CD4-positive, alpha-beta memory T cell (primary cell): ENCODE results near the gene NOL4L. TPM values are rescaled to one million over a fixed set of nuclear protein-coding genes. Genes with fewer than 3 reads are reported as not detected.

Experiments
- CTCF ChIA-PET: fragments of 350-600 bp; sonication (Branson Sonifier 250); formaldehyde crosslinking; loops from one replicate; lab custom pipeline; 2021; ENCODE audit warnings: inconsistent platforms; ENCODE audit not compliant: partially characterized antibody; lab: Charles Lee
- POLR2A ChIA-PET: fragments of 350-600 bp; sonication (Branson Sonifier 250); formaldehyde crosslinking; loops from one replicate; lab custom pipeline; 2021; ENCODE audit not compliant: partially characterized antibody; lab: Charles Lee
- DNase-seq, 5 donors: peaks; one replicate each; pipeline versions ENCODE4 v3.0.0 to v3.0.0-alpha.2; 2020 to 2022; ENCODE audit warnings: mixed read lengths in 1 of 5
- H3K27ac ChIP-seq: one replicate; pipeline ENCODE4 v1.7.0; 2013; ENCODE audit warnings: low read depth, low read length
- H3K27me3 ChIP-seq: 2 replicates; pipeline ENCODE4 v1.7.0; 2013; ENCODE audit warnings: mild to moderate bottlenecking, low read length, moderate library complexity; ENCODE audit not compliant: insufficient read depth
- H3K36me3 ChIP-seq: 2 replicates; pipeline ENCODE4 v1.7.0; 2013; ENCODE audit warnings: mild to moderate bottlenecking, low read length, moderate library complexity; ENCODE audit not compliant: insufficient read depth
- H3K4me1 ChIP-seq: 2 replicates; pipeline ENCODE4 v1.7.0; 2013; ENCODE audit warnings: mild to moderate bottlenecking, low read length, moderate library complexity; ENCODE audit not compliant: insufficient read depth
- H3K4me3 ChIP-seq, 2 donors: one replicate each; pipeline ENCODE4 v1.7.0; 2013; ENCODE audit warnings: low read length in 2 of 2, mild to moderate bottlenecking in 1 of 2
- H3K9me3 ChIP-seq, 2 donors: one replicate each; pipeline ENCODE4 v1.7.0; 2013; ENCODE audit warnings: low read length in 2 of 2, control low read depth in 1 of 2; ENCODE audit not compliant: control insufficient read depth in 1 of 2
- H3K27ac Mint-ChIP-seq, 7 donors: one replicate each; pipeline ENCODE4 v1.8.0; 2020 to 2021; ENCODE audit warnings: mixed read lengths in 7 of 7, mild to moderate bottlenecking in 6 of 7, inconsistent platforms in 3 of 7, moderate library complexity in 3 of 7
- H3K27me3 Mint-ChIP-seq, 2 donors: one replicate each; pipeline ENCODE4 v1.8.0; 2020 to 2021; ENCODE audit warnings: mixed read lengths in 2 of 2
- H3K36me3 Mint-ChIP-seq, 2 donors: one replicate each; pipeline ENCODE4 v1.8.0; 2020 to 2021; ENCODE audit warnings: mixed read lengths in 2 of 2, inconsistent platforms in 1 of 2, mild to moderate bottlenecking in 1 of 2
- H3K4me1 Mint-ChIP-seq, 4 donors: one replicate each; pipeline ENCODE4 v1.8.0; 2020 to 2021; ENCODE audit warnings: mixed read lengths in 4 of 4, mild to moderate bottlenecking in 1 of 4
- H3K4me3 Mint-ChIP-seq, 8 donors: one replicate each; pipeline ENCODE4 v1.8.0; 2020 to 2021; ENCODE audit warnings: mixed read lengths in 8 of 8, mild to moderate bottlenecking in 7 of 8, moderate library complexity in 6 of 8, inconsistent platforms in 3 of 8
- H3K9me3 Mint-ChIP-seq, 8 donors: one replicate each; pipeline ENCODE4 v1.8.0; 2020 to 2021; ENCODE audit warnings: mixed read lengths in 8 of 8, mild to moderate bottlenecking in 5 of 8, inconsistent platforms in 3 of 8, moderate library complexity in 1 of 8
- intact Hi-C: fragments of 100-400 bp; cut with micrococcal nuclease; formaldehyde crosslinking; loops from one replicate; pipeline ENCODE4 v1.15.1; 2023
- polyA plus RNA-seq, 2 donors: library from polyadenylated mRNA; unstranded; fragments of 300-500 nt; fragmentation: Illumina TruSeq; gene quantifications; one replicate each; pipeline ENCODE4 v1.2.3, GENCODE V29; 2021
- total RNA-seq, 2 experiments: library from RNA; stranded (reverse); gene quantifications; one replicate each; pipeline ENCODE4 v1.2.3, GENCODE V29; 2021

Gene NOL4L
- total and polyA plus RNA-seq, 4 experiments from 2014 or later: 7.0 to 74.2 (median 47.5) TPM

DNA sequence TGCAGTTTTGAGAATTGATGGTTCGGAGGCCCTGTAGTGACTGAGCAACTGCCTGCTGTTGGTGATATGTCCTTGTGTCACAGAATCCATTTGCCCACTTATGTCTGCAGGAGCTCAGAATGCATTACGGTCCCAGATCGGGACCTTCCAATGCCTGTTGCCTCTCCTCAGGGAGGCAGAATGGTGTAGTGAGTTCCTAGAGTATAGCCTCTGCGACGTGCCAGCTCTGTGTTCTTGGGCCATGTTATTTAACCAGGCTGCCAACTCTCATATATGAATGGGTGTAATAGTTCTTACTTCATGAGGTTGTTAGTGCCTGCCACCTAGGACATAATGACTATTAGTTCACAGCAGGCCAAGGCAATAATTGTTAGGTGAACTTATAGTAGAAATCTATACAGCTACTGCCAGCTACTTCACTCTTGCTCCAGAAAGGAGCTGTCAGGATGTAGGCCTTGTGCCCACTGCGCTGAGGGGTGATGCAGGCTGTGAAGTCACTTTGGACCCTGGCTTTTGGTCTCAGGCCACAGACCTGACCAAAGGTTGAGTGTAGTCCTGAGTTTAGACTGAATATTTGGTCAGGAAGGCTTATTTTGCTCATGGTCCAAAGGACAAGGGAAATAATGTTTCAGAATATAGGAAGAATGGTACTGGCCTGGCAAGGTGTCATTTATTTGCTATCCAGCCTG is 144.9 kb downstream of the NOL4L start:
- ChIA-PET CTCF (interaction anchor here (0.9 kb wide), 1 partner anchor 28 kb away, joined by 3 read pairs; no protein-coding TSS in a partner anchor), POLR2A (interaction anchor here (1.4 kb wide), 1 partner anchor 9 kb away, joined by 5 read pairs; no protein-coding TSS in a partner anchor)
- peaks cover 45% of the 10 kb centered on the region for H3K36me3 ChIP-seq
- no peaks in the 10 kb centered on the region for H3K9me3 ChIP-seq
- H3K27me3 ChIP-seq: no peaks in the 10 kb centered on the region
- H3K4me1 ChIP-seq: no peaks in the 10 kb centered on the region
- no peak for DNase-seq
- Mint-ChIP-seq H3K36me3 (peaks cover 25 to 72% of the 10 kb centered on the region in 2 donors), H3K27ac (peak overlapping the region; percentile 2 to 88 (median 48)), H3K4me1 (peaks cover 3 to 20% (median 6%) of the 10 kb centered on the region in 4 donors), H3K9me3 (peaks cover 0 to 2% (median 0%) of the 10 kb centered on the region in 8 donors), H3K27me3 (no peaks in the 10 kb centered on the region), H3K4me3 (no peak overlapping the region)
- H3K27ac ChIP-seq: no peak overlapping the region
- intact Hi-C loops: loop anchor here (5.0 kb wide), 1 partner anchor 47 kb away; no protein-coding TSS in a partner anchor
- H3K4me3 ChIP-seq: no peak overlapping the region

DNA sequence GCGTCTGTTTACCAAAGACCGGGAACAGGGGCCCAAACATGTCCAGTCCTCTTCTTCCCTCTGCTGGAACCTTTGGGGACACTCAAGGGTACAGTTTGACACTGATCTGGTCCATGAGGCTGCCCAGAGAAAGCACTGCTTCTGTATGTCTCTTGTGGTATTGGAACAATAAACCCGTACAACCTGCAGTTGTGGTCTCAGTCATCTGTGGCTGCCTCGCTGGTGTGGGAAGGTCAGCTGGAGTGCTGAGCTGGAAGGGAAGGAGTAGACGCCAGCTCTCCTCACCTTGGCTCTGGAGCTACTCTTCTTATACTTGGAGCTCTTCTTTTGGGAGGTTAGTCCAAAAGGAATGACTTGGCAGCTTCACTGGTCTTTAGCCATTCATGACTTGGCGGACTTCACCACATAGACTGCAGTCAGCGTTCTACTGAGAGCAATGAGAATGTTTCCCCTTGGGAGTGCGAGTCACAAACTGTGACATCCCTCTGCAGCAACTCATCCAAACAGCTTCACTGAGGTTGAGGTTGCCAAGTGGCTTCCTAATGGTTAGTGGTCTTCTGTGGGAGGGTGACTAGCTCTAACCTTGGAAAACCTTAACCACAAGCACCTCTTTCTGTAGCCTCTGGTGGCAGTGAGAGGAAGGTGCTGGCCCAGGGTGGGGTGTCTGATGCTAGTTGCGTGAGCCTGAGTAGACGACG is 145.9 kb downstream of the NOL4L start:
- ChIA-PET POLR2A (interaction anchor here (1.4 kb wide), 1 partner anchor 10 kb away, joined by 5 read pairs; no protein-coding TSS in a partner anchor), CTCF (interaction anchor here (0.9 kb wide), 1 partner anchor 29 kb away, joined by 3 read pairs; no protein-coding TSS in a partner anchor)
- H3K36me3 ChIP-seq: peaks cover 45% of the 10 kb centered on the region
- Mint-ChIP-seq H3K4me1 (peaks cover 0 to 20% (median 5%) of the 10 kb centered on the region in 4 donors), H3K36me3 (peaks cover 30 to 70% of the 10 kb centered on the region in 2 donors), H3K9me3 (peaks cover 0 to 2% (median 0%) of the 10 kb centered on the region in 8 donors), H3K27me3 (no peaks in the 10 kb centered on the region), H3K27ac (peak overlapping the region in 3 of 7 donors; percentile 12 to 40 (median 30)), H3K4me3 (no peak overlapping the region)
- H3K9me3 ChIP-seq: no peaks in the 10 kb centered on the region
- no peak for DNase-seq
- no peak overlapping the region for H3K4me3 ChIP-seq
- no peaks in the 10 kb centered on the region for H3K27me3 ChIP-seq
- H3K27ac ChIP-seq: no peak overlapping the region
- H3K4me1 ChIP-seq: no peaks in the 10 kb centered on the region
- intact Hi-C loops: no loop called here

DNA sequence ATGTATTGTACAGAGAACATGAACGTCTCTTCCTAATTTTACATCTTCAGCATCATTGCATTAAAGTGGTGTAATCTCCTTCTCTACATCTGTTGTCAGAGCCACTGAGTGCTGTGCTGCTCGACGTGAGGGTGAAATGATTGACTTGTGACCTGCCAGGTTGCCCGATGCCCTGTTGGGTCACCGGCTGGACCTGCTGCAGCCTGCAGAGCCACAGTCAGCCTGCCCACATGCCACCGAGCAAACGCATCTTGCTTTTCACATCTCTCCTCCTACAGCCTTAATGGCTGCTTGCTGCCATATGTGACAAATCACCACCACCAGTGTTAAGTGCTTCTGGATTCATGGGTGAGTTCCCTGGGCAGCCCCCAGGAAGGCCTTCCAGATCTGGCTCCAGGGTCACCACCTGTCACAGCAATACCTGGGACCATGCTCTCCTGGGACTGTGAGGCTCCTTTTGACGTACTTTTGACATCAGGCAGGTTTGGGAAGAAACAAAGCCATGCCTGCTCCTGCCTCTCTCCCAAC is 146.7 kb downstream of the NOL4L start:
- H3K27ac Mint-ChIP-seq: peak overlapping the region in 5 of 7 donors; percentile 25 to 72 (median 46)
- H3K36me3 Mint-ChIP-seq: peaks cover 34 to 73% of the 10 kb centered on the region in 2 donors
- H3K9me3 Mint-ChIP-seq: peaks cover 0 to 2% (median 0%) of the 10 kb centered on the region in 8 donors

DNA sequence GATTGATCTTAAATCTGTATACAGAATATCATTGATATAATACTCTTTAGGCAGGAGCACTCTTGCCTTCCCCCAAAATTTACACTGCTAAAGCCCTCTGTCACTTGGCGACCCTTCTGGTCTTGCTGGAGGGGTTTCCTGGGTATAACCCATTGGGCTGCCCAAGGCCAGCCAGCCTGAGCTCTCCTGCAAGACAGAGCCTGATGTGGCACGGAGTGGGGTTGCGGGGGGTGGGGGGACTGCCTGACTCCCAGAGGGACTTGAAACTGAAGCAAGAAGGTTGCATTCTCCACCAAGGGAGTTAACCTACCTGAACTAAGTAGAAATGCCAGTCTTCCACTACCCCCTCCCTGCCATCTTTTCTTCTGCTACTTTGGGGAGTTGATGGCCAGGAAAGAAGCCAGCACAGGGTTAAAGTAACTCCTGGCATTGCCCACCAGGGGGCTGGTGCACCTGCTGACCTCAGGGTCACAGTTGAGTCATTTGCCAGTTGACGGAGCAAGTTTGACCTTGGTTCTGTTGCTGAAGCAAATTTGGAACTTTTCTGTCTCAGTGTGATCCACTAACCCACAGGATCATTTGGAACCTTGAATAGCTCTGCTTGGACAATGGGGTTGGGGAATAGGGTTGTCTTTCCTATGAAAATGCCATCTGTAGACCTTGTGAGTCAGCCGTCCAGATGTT is 147.6 kb downstream of the NOL4L start:
- no peak overlapping the region for H3K4me3 ChIP-seq
- H3K9me3 Mint-ChIP-seq: peaks cover 0 to 2% (median 0%) of the 10 kb centered on the region in 8 donors
- no peaks in the 10 kb centered on the region for H3K4me1 ChIP-seq
- H3K36me3 Mint-ChIP-seq: peaks cover 42 to 75% of the 10 kb centered on the region in 2 donors
- H3K36me3 ChIP-seq: peaks cover 60% of the 10 kb centered on the region
- peak overlapping the region in 2 of 7 donors; percentile 12 to 29 for H3K27ac Mint-ChIP-seq
- POLR2A ChIA-PET: no interaction called here
- H3K27me3 ChIP-seq: no peaks in the 10 kb centered on the region
- no peaks in the 10 kb centered on the region for H3K9me3 ChIP-seq
- CTCF ChIA-PET: interaction anchor here (1.4 kb wide), 1 partner anchor 86 kb away, joined by 4 read pairs; no protein-coding TSS in a partner anchor
- peaks cover 0 to 11% (median under 1%) of the 10 kb centered on the region in 4 donors for H3K4me1 Mint-ChIP-seq
- no peaks in the 10 kb centered on the region for H3K27me3 Mint-ChIP-seq
- H3K4me3 Mint-ChIP-seq: no peak overlapping the region
- intact Hi-C loops: no loop called here
- H3K27ac ChIP-seq: no peak overlapping the region
- DNase-seq: no peak

More for the DNA sequence above, 146.7 kb downstream of the NOL4L start:
- Histone ChIP-seq H3K27ac (no peak overlapping the region), H3K27me3 (no peaks in the 10 kb centered on the region), H3K4me1 (no peaks in the 10 kb centered on the region), H3K4me3 (no peak overlapping the region), H3K9me3 (no peaks in the 10 kb centered on the region), H3K36me3 (peaks cover 54% of the 10 kb centered on the region)
- ChIA-PET CTCF (no interaction called here), POLR2A (no interaction called here)
- intact Hi-C loops: no loop called here
- no peak overlapping the region for H3K4me3 Mint-ChIP-seq
- no peaks in the 10 kb centered on the region for H3K27me3 Mint-ChIP-seq
- H3K4me1 Mint-ChIP-seq: peaks cover 0 to 14% (median 2%) of the 10 kb centered on the region in 4 donors
- DNase-seq: no peak

DNA sequence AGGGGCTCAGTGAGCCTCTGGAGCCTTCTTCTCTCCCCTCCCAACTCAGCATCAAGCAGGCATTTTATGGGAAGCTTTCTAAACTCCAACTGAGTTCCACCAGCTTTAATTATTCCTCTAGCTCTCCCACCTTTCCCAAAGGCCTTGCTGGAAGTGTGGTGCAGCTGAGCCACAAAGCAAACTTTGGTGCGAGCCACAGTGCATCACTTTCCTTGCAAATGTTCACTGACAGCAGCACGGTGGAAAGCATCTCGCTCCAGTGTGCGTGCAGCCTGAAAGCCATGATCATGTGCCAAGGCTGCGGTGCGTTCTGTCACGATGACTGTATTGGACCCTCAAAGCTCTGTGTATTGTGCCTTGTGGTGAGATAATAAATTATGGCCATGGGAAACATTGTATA is 148.2 kb downstream of the NOL4L start:
- DNase-seq: no peak
- H3K4me1 ChIP-seq: no peaks in the 10 kb centered on the region
- peak overlapping the region in 2 of 7 donors; percentile 12 to 16 for H3K27ac Mint-ChIP-seq
- H3K4me3 ChIP-seq: no peak overlapping the region
- no peaks in the 10 kb centered on the region for H3K27me3 Mint-ChIP-seq
- intact Hi-C loops: no loop called here
- ChIA-PET POLR2A (no interaction called here), CTCF (interaction anchor here (1.4 to 2.0 kb wide), 2 partner anchors 72 to 87 kb away, joined by 4 read pairs; no protein-coding TSS in a partner anchor)
- H3K9me3 ChIP-seq: no peaks in the 10 kb centered on the region
- H3K4me3 Mint-ChIP-seq: no peak overlapping the region
- peaks cover 0 to 2% (median 0%) of the 10 kb centered on the region in 8 donors for H3K9me3 Mint-ChIP-seq
- peaks cover 44 to 77% of the 10 kb centered on the region in 2 donors for H3K36me3 Mint-ChIP-seq
- peaks cover 0 to 9% (median 1%) of the 10 kb centered on the region in 4 donors for H3K4me1 Mint-ChIP-seq
- no peaks in the 10 kb centered on the region for H3K27me3 ChIP-seq
- no peak overlapping the region for H3K27ac ChIP-seq
- H3K36me3 ChIP-seq: peaks cover 62% of the 10 kb centered on the region

DNA sequence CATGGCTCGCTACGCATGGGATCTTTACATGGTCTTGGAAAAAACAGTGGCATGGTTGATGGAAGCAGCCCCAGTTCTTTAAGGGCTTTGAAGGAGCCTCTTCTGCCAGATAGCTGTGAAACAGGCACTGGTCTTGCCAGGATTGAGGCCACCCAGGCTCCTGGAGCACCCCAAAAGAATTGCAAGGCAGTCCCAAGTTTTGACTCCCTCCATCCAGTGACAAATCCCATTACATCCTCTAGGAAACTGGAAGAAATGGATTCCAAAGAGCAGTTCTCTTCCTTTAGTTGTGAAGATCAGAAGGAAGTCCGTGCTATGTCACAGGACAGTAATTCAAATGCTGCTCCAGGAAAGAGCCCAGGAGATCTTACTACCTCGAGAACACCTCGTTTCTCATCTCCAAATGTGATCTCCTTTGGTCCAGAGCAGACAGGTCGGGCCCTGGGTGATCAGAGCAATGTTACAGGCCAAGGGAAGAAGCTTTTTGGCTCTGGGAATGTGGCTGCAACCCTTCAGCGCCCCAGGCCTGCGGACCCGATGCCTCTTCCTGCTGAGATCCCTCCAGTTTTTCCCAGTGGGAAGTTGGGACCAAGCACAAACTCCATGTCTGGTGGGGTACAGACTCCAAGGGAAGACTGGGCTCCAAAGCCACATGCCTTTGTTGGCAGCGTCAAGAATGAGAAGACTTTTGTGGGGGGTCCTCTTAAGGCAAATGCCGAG is 148.8 kb downstream of the NOL4L start:
- intact Hi-C loops: no loop called here
- H3K27ac Mint-ChIP-seq: peak overlapping the region in 1 of 7 donors; percentile 62
- no peak overlapping the region for H3K4me3 ChIP-seq
- H3K9me3 Mint-ChIP-seq: peaks cover 0 to 2% (median 0%) of the 10 kb centered on the region in 8 donors
- no peak for DNase-seq
- no peaks in the 10 kb centered on the region for H3K4me1 ChIP-seq
- H3K27me3 ChIP-seq: no peaks in the 10 kb centered on the region
- ChIA-PET POLR2A (no interaction called here), CTCF (interaction anchor here (1.4 to 2.0 kb wide), 2 partner anchors 73 to 87 kb away, joined by 4 read pairs; no protein-coding TSS in a partner anchor)
- H3K36me3 ChIP-seq: peaks cover 69% of the 10 kb centered on the region
- H3K27ac ChIP-seq: no peak overlapping the region
- peaks cover 51 to 77% of the 10 kb centered on the region in 2 donors for H3K36me3 Mint-ChIP-seq
- H3K4me1 Mint-ChIP-seq: peaks cover 0 to 8% (median 1%) of the 10 kb centered on the region in 4 donors
- H3K4me3 Mint-ChIP-seq: no peak overlapping the region
- H3K9me3 ChIP-seq: no peaks in the 10 kb centered on the region
- H3K27me3 Mint-ChIP-seq: no peaks in the 10 kb centered on the region
